ENCODE measurements around the gene FOXP4.

GRCh38 chr6:41497994-41498393 lies 48.2 kb upstream of the FOXP4 start:
- TF ChIP-seq EZH2 (IDR thresholded peaks at IDR 0.05; ENCODE audit: insufficient read depth, poor library complexity, severe bottlenecking) (no peak), EZH2phosphoT487 (IDR thresholded peaks at IDR 0.05; ENCODE audit: insufficient read depth, low read depth) (no peak)
